NCI-H2171 treated with DMSO at 0.1 percent for 48 hours (cell line): ENCODE measurements around the gene ANKUB1.

Experiments used
- DNase-seq: peaks from one replicate; lab custom pipeline; 2025; lab: John Stamatoyannopoulos, UW

Gene ANKUB1

GRCh38 chr3:149808209-149808829, 16.0 kb upstream of the ANKUB1 start:
- peak; percentile 42 for DNase-seq

DNA sequence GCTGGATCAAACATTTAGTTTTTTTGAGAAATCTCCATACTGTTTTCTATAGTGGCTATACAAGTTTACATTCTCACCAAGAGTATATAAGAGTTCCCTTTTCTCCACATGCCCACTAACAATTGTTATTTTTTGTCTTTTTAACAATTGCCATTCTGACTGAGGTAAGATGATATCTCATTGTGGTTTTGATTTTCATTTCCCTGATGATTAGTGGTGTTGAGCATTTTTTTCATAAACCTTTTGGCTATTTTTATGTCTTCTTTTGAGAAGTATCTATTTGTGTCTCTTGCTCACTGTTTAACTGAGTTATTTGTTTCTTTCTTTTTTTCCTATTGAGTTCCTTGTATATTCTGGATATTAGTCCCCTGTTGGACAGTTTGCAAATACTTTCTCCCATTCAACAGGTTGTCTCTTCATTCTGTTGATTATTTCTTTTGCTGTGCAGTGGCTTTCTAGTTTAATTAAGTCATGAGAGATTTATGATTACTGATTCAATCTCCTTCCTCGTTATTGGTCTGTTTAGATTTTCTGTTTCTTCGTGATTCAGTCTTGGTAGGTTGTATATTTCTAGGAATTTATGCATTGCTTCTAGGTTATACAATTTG, 13.9 kb upstream of the ANKUB1 start:
- DNase-seq, result no peak

DNA sequence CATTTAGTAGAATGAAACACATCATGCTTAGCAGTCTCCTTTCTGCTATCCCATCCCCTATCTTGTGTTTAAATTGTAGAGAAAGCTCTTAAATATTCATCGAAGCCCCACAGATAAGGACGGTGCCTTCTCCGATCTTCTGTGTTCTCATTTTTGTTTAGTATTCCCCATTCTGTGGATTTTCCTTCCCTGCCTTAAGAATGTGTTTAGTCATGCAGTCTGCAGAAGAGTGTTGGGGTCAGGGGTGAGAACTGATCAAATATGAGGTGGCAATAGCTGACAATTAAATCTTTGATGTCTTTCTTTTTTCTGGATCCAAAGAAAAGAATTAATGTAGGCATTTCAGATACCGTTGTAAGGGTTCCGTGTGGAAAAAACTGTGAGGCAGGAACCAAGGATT, 9.3 kb upstream of the ANKUB1 start:
- no peak for DNase-seq

DNA sequence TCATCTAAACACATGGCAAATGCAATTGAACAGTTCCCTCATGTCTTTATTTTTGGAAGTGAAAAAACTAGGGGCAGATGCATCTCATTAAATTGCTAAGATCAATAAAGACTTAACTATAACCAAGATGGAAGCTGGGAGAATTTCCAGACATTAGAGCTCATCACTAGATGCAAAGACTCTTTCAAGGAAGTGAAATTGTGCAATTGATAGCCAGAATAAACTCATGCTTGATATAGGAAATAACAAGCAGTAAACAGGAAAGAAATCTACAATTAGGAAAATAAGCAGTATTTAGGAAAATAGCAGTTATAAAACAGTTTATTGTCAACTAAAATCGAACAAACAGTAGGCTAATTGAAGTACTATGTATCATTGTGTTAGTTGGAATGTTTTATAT, 8.8 kb upstream of the ANKUB1 start:
- no peak for DNase-seq

GRCh38 chr3:149800693-149801092, 8.3 kb upstream of the ANKUB1 start:
- no peak for DNase-seq

DNA sequence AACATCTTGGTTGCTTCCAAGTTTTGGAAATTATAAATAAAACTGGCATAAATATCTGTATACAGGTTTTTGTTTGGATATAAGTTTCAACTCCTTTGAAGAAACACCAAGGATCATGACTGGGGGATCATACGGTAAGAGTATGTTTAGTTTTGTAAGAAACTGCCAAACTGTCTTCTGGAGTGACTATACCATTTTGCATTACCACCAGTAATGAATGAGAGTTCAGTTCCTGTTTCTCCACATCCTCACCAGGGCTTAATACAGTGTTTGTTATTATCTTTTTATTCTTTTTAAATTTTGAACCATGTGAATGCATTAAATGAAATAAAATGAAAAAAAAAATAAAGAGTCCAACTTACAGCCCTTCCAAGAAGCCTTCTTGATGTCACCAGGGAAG, 3.7 kb upstream of the ANKUB1 start:
- no peak for DNase-seq

- DNase-seq, result no peak
Measured at GRCh38 chr3:149790698-149791097, 1.7 kb downstream of the ANKUB1 start.

GRCh38 chr3:149790268-149790667, 2.1 kb downstream of the ANKUB1 start:
- DNase-seq, result no peak

- no peak for DNase-seq
Measured at GRCh38 chr3:149784064-149784704, 8.2 kb downstream of the ANKUB1 start.

DNA sequence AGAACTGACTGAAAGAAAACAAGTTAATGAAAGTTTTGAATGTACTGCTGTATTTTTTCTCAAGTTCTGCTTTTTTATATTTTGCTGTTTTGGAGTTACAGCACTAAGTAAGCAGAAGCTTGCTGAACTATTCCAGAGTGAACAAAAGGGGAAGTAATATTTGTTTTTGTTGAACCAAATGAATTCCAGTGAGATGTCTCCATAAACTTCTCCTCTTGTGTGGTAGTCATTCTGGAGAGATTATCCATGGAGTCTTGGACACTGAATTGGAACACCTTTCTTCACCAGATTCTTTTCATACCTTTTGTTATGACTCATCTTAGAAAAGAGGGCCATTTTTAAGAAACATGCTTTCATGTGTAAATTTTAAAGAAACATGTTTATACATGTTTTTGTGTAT, 8.8 kb downstream of the ANKUB1 start:
- no peak for DNase-seq

DNA sequence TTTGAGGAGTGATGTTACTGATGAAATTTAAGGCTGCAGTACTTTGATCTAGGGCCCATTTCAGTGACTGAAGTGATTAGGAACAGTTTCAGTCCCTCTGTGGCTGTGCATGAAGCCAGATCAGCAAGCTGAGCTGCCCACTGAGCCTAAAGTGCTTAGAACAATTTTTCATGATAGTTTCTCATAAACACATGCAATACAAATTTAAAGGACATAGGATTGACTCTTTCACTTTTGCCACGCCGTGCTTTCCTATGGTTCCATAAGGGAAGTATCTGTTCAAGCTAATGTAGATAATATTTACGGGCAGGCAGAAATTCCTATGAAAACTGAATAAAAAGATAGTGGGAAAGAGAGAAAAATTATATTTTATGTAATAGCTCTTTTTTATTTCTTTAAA, 10.6 kb downstream of the ANKUB1 start:
- no peak for DNase-seq

DNA sequence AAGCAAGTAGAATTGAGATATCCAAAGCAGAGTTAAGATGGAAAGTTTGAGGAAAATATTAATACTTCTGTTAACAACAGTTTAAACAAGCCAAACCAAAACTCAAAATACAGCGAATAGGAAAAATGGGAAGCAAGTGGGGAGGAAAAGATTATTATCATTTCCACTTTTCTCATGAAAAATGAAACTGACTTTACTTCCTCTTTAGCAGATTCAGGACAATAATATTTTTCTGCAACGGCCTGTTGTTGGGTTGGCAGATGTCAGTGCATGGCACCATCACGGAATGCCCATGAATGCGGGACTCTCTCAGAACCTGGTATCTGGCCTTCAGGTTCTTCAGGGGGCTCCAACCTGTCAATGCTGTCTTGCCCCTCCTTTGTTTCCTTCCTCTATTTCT, 11.1 kb downstream of the ANKUB1 start:
- DNase-seq, result no peak

DNA sequence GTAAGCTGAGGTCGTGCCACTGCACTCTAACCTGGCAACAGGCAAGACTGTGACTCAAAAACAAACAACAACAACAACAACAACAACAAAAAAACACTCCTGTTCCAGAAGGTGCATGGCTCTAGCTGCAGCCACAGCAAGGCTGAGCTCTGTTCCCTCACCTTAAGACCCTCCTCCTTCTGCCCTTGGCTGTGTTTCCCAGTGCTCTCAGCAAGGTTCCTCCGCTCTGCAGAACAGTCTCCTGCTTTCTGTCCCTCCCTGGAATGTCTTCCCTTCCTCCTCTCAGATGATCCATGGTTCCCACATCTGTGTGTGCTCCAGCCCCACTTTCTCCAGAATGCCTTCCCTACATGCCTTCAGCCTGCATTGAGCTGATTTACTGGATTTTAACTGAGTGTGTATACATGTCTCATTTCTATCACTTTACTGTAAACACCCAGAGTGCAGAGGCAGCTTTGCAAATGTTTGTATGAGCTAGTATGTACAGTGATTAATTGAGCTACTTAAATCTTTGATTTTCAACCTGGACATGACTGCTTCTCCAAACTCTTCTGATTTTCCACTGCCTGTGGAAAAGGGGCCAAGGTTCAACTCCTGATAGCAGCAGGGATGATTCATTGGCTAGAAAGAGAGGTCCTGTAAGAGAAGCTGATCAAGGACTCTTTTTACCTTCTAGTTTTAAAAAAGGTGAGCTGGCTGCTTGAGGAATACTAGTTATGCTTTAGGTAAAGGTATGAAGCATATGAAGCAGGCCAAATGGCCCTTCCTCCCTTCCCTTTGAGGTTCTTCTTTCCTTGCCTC, 14.7 kb downstream of the ANKUB1 start:
- DNase-seq, result no peak

- DNase-seq, result no peak
Measured at GRCh38 chr3:149776170-149776569, 16.2 kb downstream of the ANKUB1 start.

- no peak for DNase-seq
Measured at GRCh38 chr3:149772861-149773260, 19.5 kb downstream of the ANKUB1 start.

DNA sequence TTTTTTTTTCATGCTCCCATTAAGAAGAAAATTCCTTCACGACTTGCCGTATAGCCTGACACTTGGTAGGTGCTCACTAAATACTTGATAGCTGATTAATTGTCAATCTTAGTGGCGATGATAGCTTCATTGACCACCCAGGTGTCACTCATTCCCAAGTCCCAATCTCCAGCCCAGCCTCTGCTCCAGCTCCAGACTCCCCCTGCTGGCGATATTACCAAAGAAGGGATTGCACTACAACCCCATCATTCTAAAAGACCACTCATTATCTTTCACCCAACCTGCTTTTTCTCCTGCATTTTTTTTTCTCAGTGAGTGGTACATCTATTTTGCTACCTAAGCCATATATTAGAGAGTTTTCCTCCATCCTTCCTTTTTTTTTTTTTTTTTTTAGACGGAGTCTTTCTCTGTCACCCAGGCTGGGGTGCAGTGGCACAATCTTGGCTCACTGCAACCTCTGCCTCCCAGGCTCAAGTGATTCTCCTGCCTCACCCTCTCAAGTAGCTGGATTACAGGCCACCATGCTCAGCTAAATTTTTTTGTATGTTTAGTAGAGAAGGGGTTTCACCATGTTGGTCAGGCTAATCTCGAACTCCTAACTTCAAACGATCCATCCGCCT, 20.6 kb downstream of the ANKUB1 start:
- peak; percentile 36 for DNase-seq

- DNase-seq, result no peak
Measured at GRCh38 chr3:149770246-149770645, 22.1 kb downstream of the ANKUB1 start.

GRCh38 chr3:149768704-149769103, 23.6 kb downstream of the ANKUB1 start:
- no peak for DNase-seq

DNA sequence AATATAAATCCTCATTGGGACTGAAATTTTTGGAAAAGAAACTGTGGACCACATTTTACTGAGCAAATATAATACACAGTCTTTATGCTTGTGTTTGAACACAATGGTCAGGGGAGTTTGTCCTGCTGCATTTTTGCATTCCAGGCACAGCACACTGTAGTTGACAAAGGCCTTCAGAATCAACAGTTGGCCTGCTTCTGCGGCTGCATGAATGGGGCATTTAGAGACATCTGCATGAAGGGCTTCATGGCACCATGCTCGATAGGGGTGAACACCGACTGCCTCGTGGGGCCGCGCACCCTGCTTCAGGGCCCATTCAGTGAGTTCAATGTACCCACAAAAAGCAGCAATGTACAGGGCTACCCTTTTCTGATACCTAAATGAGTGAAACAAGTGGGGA, 24.6 kb downstream of the ANKUB1 start:
- DNase-seq, result no peak

GRCh38 chr3:149765762-149766334, 26.5 kb downstream of the ANKUB1 start:
- peak; percentile 1 for DNase-seq

GRCh38 chr3:149764302-149764701, 28.1 kb downstream of the ANKUB1 start:
- no peak for DNase-seq

- DNase-seq, result no peak
Measured at GRCh38 chr3:149763565-149764195, 28.7 kb downstream of the ANKUB1 start.
